ENCODE measurements around the gene TMEM39A. TPM values are rescaled to one million over a fixed set of nuclear protein-coding genes. Genes with fewer than 3 reads are reported as not detected.

Gene TMEM39A
- total and polyA plus RNA-seq, 10 of the 15 experiments (the other 5 are each of a cell fraction or from before 2014, with no cell fraction given), result 10.8 to 44.7 (median 33.2) TPM

DNA sequence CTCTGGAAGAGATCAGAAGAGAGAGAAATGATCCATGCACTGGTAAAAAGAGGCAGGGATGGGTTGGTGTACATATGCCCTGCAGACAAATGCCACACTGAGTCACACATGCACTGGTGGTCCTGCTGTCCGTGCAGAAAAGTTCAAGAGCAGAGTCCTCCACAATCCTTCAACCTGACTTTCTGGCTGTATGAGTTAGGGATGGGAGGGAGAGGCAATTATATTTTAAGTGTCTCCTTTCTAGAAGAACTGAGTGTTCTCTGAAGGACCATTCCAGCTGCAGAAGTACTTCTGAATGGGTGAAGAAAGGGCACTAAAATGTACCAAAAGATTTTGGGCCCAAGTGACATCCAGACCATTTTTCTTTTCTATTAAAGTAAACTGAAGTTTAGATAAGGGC lies 26.4 kb downstream of the TMEM39A start:
- no peak overlapping the region for H3K9ac ChIP-seq (ENCODE audit: control insufficient read depth, insufficient read depth, low read length)
- 96% methylated on average over 1 of the region's 1 CpG for WGBS (ENCODE audit: insufficient coverage, insufficient replicate concordance, low lambda C conversion rate, missing lambda C conversion rate)
- RAD21 ChIA-PET (ENCODE audit: unreplicated experiment), result interaction anchor here (1.1 kb wide), 1 partner anchor 21 kb away, joined by 3 read pairs; no protein-coding TSS in a partner anchor
- ATAC-seq, result no peak
- no peaks in the 10 kb centered on the region for H3K4me1 ChIP-seq (ENCODE audit: control insufficient read depth, insufficient read depth, low read length)
- CTCF ChIA-PET, result interaction anchor here (1.1 kb wide), 1 partner anchor 20 kb away, joined by 3 read pairs; no protein-coding TSS in a partner anchor
- peaks cover 2 to 37% of the 10 kb centered on the region in 2 experiments for H3K36me3 ChIP-seq (ENCODE audit: control insufficient read depth in 2 of 2, insufficient read depth in 2 of 2, low read length in 1 of 2)
- H2AFZ ChIP-seq (ENCODE audit: control insufficient read depth, low read depth, low read length), result no peak overlapping the region
- H3K4me2 ChIP-seq (ENCODE audit: control insufficient read depth, insufficient read depth), result no peak overlapping the region
- no peak overlapping the region for H3K27ac ChIP-seq (ENCODE audit: control insufficient read depth, insufficient read depth)
- POLR2A ChIA-PET, result no interaction called here
- no peaks in the 10 kb centered on the region for H4K20me1 ChIP-seq (ENCODE audit: control insufficient read depth, insufficient read depth)
- intact Hi-C loops (cut with micrococcal nuclease; ENCODE audit: unreplicated experiment) (no loop called here), in situ Hi-C loops (cut with MboI) (no loop called here)
- H3K27me3 ChIP-seq (replicated peaks in 1 of 2; ENCODE audit: control insufficient read depth in 2 of 2, insufficient read depth in 2 of 2, low read length in 1 of 2), result no peaks in the 10 kb centered on the region
- H3K4me3 ChIP-seq, result no peak overlapping the region
- H3K9me3 ChIP-seq (replicated peaks; ENCODE audit: control insufficient read depth, insufficient read depth, low read length), result no peaks in the 10 kb centered on the region; the same call in 2 of the 3 replicates
- no peak for FAIRE-seq
- no peak for DNase-seq (ENCODE audit: low read depth, low spot score)
- BruUV-seq (replicated peaks), result no TSS peak
- SMC1A ChIA-PET (ENCODE audit: uncharacterized antibody, unreplicated experiment), result no interaction called here
- no peaks in the 10 kb centered on the region for H3K79me2 ChIP-seq (ENCODE audit: control insufficient read depth, insufficient read depth, low read length)
- no peak for TF ChIP-seq HCFC1 (IDR thresholded peaks at IDR 0.05; ENCODE audit: low read length)
- TF ChIP-seq, protein P1, sequence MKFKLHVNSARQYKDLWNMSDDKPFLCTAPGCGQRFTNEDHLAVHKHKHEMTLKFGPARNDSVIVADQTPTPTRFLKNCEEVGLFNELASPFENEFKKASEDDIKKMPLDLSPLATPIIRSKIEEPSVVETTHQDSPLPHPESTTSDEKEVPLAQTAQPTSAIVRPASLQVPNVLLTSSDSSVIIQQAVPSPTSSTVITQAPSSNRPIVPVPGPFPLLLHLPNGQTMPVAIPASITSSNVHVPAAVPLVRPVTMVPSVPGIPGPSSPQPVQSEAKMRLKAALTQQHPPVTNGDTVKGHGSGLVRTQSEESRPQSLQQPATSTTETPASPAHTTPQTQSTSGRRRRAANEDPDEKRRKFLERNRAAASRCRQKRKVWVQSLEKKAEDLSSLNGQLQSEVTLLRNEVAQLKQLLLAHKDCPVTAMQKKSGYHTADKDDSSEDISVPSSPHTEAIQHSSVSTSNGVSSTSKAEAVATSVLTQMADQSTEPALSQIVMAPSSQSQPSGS (IDR thresholded peaks at IDR 0.05; ENCODE audit: low read length), result no peak
- TF ChIP-seq FOXK2 (IDR thresholded peaks at IDR 0.05), result no peak
- no peak for TF ChIP-seq EGR1 (IDR thresholded peaks at IDR 0.05; ENCODE audit: borderline replicate concordance in 1 of 2, low read depth in 2 of 2, low read length in 2 of 2)
- TF ChIP-seq IKZF2 (IDR thresholded peaks at IDR 0.05), result no peak
- no peak for TF ChIP-seq TCF7 (IDR thresholded peaks at IDR 0.05; ENCODE audit: borderline replicate concordance)
- no peak for TF ChIP-seq FOS (IDR thresholded peaks at IDR 0.05; ENCODE audit: borderline replicate concordance, extremely low read depth, insufficient read length)
- no peak for TF ChIP-seq EZH2 (IDR thresholded peaks at IDR 0.05; ENCODE audit: borderline replicate concordance, control insufficient read depth, low read depth, low read length)
- TF ChIP-seq SIN3A (IDR thresholded peaks at IDR 0.05; ENCODE audit: low read depth, low read length), result no peak
- TF ChIP-seq POLR2AphosphoS2 (IDR thresholded peaks at IDR 0.05; ENCODE audit: low read depth, low read length), result no peak
- TF ChIP-seq, protein P2, sequence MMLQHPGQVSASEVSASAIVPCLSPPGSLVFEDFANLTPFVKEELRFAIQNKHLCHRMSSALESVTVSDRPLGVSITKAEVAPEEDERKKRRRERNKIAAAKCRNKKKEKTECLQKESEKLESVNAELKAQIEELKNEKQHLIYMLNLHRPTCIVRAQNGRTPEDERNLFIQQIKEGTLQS (IDR thresholded peaks at IDR 0.05; ENCODE audit: borderline replicate concordance, extremely low read depth, low read depth, low read length), result no peak
- no peak for TF ChIP-seq ZNF274 (IDR thresholded peaks at IDR 0.05; ENCODE audit: insufficient read depth, insufficient read length)
- TF ChIP-seq CREB1 (IDR thresholded peaks at IDR 0.05; ENCODE audit: low read depth), result no peak
- TF ChIP-seq, protein P3, sequence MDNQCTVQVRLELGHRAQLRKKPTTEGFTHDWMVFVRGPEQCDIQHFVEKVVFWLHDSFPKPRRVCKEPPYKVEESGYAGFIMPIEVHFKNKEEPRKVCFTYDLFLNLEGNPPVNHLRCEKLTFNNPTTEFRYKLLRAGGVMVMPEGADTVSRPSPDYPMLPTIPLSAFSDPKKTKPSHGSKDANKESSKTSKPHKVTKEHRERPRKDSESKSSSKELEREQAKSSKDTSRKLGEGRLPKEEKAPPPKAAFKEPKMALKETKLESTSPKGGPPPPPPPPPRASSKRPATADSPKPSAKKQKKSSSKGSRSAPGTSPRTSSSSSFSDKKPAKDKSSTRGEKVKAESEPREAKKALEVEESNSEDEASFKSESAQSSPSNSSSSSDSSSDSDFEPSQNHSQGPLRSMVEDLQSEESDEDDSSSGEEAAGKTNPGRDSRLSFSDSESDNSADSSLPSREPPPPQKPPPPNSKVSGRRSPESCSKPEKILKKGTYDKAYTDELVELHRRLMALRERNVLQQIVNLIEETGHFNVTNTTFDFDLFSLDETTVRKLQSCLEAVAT (IDR thresholded peaks at IDR 0.05), result no peak
- TF ChIP-seq HDAC2 (IDR thresholded peaks at IDR 0.05), result no peak
- TF ChIP-seq SMC3 (IDR thresholded peaks at IDR 0.05; ENCODE audit: borderline replicate concordance, low read length), result no peak
- TF ChIP-seq, protein P4, sequence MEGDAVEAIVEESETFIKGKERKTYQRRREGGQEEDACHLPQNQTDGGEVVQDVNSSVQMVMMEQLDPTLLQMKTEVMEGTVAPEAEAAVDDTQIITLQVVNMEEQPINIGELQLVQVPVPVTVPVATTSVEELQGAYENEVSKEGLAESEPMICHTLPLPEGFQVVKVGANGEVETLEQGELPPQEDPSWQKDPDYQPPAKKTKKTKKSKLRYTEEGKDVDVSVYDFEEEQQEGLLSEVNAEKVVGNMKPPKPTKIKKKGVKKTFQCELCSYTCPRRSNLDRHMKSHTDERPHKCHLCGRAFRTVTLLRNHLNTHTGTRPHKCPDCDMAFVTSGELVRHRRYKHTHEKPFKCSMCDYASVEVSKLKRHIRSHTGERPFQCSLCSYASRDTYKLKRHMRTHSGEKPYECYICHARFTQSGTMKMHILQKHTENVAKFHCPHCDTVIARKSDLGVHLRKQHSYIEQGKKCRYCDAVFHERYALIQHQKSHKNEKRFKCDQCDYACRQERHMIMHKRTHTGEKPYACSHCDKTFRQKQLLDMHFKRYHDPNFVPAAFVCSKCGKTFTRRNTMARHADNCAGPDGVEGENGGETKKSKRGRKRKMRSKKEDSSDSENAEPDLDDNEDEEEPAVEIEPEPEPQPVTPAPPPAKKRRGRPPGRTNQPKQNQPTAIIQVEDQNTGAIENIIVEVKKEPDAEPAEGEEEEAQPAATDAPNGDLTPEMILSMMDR (IDR thresholded peaks at IDR 0.05 in 2 of 3, conservative IDR thresholded peaks at IDR 0.05 in 1 of 3; ENCODE audit: control insufficient read depth in 2 of 3, extremely low read depth in 1 of 3, insufficient read depth in 1 of 3, low read depth in 3 of 3, low read length in 3 of 3), result no peak
- no peak for TF ChIP-seq CHD4 (IDR thresholded peaks at IDR 0.05)

Data from GM12878 (cell line).